ENCODE measurements around the gene ARAP1.

Gene ARAP1

DNA sequence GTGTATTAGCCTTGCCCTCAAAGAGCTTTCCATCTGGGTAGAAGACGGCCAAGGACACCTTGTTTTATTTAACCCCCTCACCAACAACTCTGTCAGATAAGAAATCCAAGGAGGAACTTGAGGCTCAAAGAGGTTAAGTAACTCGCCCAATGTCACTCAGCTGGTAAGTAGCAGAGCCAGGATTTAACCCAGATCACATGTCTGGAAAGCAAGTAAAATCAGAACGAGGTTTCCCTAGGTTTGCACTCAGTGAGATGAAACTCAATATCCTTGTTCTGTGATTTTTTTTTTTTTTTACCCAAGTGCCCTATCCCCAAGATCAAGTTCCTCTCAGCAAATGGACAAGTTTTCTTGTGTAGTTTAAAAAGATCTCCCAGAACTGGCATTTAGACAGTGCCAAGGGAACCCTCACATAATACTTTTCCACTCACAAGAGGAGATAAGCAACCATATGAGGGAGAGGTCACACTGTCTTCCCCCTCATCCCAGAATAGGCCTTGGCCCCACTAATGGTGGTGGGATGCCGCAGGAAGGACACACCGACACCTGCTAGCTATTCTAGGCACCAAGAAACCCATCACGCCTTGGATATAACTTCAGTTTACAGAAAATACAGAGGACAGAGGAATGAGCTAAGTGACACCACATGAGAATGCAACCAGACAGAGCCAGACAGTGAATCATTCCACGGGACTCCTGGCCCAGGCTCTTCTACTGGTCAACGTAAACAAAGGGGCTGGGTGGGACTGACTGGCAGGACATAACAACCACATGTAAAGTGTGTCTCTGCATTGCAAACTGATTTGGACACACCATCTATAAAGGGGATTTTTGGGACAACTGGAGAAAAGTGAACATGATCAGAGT lies 8.6 kb upstream of the ARAP1 start:
- DNase-seq: no peak

DNA sequence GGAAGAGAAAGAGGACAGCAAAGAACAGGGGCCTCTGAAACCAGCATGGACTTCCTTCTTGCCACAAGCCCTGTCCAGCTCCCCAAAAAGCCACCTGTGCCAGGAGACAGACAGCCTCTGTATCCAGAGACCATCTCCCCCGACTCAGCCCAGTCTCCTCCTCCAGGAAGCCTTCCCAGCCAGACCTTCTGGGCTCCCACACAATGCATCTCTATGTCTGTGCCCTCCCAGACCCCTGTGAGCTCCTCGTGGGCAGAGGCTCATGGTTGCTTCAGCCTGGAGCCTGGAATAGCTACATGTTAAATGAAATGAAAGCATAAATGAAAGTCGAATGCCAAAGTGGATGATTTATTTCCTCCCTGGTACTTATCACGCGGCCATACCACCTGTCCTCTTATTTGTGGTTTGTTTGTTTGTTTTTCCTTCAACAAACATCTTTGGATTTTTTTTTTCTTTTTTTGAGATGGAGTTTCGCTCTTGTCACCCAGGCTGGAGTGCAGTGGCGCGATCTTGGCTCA lies 7.3 kb upstream of the ARAP1 start:
- no peak for DNase-seq

DNA sequence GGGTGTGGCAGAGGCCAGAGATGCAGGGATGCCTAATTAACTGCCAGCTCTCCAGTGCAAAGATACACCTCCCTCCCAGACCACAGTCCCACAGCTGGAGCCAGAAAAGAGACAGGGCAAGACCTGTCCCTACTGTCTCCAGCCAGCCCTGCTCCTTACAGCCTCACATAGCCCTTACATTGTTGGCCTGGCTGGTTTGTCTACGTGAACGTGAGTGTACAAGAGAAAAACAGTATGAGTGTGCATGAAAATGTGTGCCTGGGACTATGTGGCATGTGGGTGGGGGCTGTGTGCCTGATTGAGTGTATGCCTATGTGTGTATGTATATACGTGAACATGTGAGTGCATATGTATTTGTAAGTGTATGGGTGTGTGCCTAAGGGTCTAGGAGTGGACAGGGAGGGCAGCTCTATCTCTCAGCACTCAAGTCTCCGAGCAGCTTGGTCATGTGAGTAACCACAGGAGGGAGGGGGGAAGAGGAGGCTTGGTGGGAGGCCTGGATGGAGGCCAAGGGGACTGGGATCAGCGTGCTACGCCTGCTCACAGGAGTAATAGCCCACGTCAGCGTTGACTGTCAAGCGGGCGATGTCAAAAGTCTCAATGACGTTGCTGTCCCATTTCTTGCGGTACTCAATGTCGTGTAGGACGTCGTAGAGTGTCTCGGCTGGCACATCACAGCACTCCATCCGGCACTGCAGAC lies 6.6 kb upstream of the ARAP1 start:
- peak; percentile 57 for DNase-seq

DNA sequence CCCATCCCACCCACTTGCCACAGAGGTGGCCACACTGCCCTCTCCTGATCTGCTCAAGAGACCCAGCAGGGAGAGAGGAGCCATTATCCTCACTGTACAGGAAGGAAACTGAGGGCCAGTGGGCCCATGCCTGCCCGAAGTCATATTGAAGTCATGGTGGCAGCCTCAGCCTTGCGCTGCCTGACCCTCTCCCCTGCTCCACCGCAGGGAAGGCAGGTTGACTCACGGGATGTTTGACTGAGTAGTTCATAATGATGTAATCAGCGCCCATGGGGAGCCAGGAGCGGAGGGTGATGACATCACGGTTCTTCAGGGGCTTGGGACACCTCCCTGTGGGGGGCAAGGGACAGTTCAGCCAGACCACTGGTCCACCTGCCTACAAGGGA lies 6.1 kb upstream of the ARAP1 start:
- DNase-seq: no peak

DNA sequence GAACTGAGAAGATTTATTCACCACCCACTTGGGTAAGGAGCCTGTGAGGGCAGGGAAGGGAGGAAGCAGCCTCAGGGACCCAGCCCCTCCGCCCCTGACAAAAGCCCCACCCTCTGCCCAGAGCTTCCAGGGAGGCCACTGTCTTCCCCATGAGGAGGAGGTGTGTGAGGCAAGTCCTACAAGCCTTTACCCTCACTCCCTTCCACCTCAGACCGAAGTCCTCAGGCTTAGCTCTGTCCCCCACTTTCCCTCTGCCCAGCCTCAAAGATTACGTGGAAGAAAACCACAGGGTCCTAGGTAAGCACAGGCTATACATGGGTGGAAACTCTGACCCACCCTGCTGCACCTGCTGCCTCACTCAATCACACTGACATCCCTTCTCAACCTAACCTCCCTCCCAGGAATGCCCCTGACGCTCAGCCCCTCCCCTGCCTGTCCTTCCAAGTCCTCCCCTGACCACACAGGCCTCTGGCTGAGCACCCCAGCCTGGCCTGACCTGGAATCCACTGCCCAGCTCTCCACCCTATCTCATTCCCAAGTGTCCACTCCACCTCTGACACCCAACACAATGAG lies 3.6 kb upstream of the ARAP1 start:
- DNase-seq: no peak

DNA sequence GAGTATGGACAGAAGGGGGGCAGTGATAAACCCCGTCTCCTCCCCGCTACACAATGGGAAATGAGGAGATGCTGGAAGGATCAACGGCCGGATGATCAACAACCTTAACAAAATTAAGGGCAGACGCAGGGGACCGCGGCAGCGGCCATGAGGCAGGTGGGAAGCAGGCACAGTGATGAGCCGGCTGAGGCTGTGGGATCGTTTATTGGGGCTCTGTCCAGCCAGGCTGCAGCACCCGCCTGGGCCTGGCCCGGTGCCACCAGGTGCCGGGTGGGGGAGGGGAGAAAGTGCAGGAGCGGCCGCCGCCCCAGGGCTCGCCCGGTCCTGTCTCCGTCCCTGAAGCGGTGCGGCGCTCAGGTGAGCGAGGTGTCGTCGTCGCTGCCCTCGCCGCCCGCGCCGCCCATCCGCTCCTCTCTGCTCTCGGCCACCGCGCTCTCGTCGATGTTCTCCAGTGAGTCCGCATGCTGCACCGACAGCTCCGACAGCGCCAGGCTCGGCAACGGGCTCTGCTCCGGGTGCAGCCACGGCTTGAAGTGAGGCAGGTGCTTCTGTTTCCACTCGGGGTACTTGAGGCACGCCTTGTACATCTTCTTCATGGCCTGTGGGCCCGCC lies 2.4 kb upstream of the ARAP1 start:
- DNase-seq: no peak

DNA sequence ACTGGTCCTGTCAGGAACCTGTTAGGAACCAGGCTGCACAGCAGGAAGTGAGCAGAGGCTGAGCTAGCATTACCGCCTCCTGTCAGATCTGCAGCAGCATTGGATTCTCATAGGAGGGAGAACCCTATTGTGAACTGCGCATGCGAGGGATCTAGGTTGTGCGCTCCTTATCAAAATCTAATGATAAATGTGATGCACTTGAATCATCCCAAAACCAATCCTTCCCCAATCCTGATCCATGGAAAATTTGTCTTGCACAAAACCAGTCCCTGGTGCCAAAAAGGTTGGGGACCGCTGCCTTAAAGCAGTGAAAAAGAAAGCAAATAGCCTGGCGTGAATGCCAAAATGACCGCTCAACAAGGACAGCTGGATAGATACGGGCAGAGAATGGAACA lies 1.9 kb upstream of the ARAP1 start:
- DNase-seq: no peak

DNA sequence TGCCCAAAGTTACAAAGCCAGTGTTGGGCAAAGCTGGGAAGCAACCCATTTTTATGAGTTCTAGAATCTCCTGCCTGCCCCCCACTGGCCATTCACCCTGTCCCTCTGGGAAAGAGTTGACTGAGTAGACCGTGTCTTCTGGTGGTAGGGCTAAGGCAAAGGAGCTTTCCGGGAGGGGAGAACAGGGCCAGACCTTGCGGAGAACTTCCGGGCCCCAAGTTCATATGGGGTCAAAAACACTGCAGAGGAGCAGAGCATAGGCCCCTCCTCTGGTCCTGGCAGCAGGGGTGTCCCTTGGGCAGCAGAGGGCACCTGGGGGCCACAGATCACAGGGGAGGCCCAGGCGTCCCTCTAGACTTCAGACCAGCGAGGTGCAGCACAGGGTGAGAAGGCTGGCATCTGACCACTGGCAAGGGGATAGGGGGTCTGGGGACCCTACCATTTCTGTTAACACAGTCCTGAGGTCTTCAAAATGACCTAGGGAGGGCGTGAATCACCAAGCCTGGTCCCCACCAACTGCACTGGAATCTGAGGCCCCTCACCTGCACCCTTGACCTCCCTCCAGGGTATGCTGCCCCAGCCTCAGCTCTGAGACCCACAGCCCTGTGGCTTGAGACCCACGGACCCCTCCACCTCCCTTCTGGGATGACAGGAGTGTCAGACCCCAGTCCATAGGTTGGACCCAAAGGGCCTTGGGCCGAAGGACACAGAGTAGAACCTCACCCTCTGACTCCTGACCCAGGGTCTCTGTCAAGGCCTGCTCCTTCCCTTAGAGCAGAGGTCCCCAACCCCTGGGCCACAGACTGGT lies 1.3 kb upstream of the ARAP1 start:
- no peak for DNase-seq

DNA sequence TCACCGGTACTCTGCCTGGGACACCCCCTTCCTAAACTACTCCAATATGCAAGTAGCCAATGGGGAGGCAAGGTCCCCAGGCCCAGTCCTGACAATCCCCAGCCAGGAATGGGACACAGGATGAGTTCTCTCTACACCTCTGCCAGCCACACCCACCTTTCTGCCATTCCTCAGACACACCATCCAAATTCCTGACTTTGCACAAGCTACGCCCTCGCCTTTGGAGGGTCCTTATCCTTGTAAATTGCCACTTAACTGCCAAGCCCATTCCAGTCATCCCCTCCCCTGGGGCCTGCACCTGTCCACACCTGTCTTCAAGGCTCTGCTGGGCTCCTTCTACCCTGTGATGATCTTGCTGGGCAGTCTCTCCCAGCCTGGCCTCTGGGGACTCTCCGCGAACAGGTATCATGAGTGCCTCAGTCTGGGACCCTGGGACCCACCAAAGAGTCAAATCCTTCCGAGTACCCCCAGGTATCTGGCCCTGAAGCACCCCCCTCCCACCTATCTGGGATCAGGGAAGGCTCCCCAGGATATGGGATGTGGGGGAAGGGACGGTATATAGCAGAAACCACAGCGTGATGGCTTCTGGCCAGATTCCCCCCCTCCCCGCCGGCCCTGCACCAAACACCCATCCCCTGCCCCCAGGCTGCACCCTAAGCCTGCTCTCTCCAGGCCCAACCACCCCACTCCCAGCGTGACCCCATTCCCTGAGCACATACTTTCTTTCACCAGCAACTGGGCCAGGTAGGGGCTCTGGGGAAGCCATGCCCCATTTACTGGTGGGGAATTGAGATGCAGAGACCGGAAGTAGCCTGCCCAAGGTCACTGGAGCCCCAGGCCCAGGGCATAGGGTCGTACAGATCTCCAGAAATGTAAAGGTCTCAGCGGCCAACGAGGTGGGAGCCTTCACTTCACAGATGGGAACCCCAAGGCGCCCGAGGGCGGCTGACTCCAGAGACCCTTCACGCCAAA lies 806 bp downstream of the ARAP1 start:
- DNase-seq: no peak

DNA sequence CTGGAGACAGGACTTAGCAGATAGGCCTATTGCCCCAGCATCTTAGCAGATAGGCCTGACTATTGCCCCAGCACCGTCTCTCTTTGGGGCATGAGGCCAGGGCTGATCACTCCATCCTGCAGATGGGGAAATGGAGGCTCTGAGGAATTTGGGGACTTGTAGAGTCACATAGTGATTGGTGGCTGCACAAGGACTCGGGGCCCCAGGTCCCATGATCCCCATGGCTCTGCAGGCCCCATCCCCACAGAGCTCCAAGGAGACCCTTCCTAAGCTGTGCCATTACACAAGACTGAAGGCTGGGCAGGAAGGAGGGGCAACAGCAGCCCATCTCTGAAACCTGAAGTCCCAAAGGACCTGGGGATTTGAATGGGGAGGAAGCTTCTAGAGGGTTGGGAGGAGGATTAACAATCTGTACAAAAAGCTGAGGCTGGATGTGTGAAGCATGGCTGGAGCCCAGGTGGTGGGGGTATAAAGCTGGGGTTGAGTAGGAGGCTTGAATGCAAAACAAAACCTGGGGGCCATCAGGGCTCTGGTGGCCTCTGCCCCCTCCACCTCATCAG lies 1.6 kb downstream of the ARAP1 start:
- no peak for DNase-seq

DNA sequence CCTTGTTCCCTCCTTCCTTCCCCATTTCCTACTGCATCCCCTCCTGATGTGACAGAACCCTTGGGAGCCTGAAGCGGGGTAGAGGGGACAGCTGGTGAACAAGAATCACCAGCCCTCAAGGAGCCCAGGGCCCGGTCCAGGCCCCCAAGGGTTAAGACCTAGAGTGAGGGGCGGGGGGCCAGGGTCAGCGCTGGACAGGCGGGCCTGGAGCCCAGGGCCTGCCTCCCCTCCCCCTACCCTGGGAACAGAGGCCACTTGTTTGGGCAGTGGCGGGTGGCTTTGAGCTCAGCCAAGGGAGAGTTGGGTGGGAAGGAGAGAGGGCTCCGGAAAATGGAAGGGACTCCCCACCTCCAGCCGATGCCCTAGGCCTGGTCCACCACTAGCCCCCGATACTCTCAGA lies 2.1 kb downstream of the ARAP1 start:
- peak; percentile 50 for DNase-seq

DNA sequence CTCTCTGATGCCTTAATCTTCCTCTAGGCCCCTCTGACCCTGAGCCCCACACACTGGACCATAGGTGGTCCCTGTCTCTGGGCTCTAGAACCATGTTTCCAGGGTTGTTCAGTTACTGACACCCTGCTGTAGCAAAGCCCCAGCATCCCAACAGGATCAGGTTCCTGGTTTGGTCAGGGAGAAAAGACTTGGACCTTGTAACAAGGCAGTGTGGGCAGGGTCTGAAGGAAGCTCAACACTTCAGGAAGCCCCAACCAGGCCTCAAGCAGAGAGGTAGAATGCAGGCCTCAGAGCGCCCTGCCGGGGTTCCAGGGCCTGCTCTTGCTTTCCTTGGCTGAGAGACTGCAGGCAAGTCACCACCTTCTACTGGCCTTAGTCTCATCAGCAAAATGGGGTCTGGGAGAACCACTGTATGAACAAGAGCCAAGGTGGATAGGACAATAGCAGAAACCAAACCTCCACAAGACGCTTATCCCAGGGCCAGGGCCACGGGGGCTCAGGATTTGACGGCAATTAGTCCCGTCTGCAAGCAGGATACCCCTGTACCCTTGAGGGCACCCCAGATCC lies 4.8 kb downstream of the ARAP1 start:
- DNase-seq: no peak

DNA sequence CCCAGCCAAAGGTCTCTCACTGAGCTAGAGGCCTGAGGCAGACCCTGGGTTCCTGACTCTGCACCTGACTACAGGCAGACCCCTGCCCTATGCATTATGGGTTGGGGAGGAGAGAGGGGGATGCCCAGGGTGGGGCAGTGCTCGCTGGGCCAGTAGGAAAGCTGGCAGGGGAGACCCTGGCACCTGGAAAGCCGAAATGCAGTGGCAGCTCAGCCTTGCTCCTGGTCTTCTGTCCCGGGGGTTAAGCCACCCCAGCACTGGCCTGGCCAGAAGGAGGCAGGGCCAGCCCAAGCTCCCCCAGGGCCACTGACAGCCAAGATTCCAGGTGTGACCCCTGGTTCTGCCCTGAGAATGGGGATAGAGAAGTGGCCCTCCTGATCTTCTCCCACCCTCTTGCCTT lies 5.4 kb downstream of the ARAP1 start:
- DNase-seq: no peak

DNA sequence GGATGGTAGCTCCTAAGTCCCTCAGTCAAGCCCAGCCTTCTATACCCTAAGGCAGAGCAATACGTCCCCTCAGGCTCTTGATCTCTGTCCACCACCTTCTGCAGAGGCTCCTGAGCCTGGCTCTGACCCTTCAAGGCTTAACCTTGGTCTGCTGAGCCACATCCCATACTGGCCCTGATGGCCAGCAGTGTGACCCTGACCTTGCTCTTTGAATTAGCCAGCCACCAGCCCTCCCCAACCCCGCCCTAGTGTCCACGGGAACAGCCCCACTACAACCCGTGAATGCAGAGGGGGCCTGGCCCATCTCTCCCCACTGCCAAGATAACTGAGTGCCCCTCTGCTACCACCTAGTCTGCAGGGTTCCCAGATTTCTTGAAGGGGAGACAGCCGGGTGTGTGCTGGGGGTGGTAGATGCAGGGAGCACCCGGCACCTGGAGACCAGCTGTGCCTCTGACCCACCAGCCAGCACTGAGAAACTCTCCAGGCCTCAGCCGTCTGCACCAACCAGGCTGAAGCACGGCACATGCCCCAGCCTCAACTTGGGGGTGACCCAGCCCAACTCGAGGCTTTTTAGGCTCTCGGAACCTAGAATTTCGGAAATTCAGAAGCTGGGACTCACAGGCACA lies 6.2 kb downstream of the ARAP1 start:
- DNase-seq: no peak

DNA sequence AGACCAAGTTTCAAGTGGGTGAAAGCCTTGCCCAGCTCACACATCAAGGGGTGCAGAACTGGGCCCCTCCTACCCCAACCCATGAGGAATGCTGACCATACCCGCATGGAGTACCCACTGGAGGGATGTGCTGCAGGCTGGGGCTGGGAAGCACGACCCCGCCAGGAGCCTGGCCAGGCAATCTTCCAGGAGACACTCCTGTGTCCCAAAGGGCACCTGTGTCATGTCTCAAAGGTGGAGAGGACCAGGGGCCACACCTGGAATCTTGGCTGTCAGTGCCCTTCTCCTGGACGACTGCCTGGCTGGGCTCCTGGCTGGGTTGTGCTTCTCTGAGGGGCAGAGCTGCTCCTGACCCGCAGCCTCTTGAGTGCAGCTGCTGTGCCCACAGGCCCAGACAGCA lies 6.7 kb downstream of the ARAP1 start:
- no peak for DNase-seq

DNA sequence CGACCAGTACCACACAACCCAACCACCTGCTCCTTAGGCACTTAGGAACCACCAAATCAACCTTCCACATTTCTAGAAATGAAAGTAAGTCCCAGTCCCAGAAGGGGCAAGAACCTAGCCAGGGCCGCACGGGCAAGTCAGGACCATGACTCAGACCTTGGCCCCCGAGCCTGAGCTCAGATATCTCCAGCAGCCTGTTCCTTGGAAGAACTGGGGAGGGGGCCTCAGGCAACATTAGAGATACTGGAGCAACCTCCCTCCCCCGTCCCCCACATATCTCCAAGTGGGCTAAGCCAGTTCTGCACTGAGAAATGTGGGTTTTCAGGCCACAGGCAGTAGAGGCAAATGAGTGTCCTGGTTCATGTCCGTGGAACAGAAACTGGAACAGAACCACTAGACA lies 7.7 kb downstream of the ARAP1 start:
- DNase-seq: no peak

DNA sequence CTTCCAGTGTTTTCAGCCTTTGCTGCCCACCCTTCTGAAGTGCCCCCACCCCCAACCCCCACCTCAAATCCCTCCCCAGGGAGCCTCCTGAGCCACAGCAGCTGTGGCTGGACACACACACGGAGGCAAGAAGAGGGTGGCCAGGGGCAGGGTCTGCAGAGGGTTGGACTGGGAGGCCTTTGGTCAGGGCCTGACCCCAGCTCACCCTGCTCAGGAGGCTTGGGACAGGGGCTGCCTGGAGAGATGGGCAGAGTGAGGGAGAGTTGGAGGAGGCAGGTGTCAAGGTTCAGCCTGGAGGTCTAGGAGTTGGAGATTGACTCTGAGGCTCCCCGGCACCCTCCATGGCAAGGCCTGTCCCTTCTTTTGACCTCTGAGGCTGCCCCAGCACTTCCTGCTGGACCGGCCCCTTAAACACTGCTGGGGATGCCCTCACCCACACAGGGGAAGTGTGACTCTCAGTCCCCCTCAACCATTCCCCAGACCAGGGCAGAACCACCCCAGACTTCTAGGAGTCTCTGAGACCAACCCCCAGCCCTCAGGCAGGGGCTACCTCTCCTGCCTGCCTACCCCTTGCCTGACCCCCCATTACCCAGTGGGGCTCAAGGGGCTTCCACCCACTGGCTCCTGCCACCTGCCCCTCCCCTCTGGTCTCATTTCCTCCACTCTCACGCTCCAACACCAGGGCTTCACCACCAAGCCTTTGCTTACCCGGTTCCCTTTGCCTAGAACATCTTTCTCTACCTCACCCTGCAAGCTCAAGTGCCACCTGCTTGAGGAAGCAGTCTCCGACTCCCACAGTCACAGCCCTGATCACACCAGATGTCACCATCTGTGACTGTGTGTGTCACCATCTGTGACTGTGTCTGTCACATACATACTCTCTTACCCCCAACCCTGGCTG lies 8.6 kb downstream of the ARAP1 start:
- DNase-seq: peak; percentile 50

DNA sequence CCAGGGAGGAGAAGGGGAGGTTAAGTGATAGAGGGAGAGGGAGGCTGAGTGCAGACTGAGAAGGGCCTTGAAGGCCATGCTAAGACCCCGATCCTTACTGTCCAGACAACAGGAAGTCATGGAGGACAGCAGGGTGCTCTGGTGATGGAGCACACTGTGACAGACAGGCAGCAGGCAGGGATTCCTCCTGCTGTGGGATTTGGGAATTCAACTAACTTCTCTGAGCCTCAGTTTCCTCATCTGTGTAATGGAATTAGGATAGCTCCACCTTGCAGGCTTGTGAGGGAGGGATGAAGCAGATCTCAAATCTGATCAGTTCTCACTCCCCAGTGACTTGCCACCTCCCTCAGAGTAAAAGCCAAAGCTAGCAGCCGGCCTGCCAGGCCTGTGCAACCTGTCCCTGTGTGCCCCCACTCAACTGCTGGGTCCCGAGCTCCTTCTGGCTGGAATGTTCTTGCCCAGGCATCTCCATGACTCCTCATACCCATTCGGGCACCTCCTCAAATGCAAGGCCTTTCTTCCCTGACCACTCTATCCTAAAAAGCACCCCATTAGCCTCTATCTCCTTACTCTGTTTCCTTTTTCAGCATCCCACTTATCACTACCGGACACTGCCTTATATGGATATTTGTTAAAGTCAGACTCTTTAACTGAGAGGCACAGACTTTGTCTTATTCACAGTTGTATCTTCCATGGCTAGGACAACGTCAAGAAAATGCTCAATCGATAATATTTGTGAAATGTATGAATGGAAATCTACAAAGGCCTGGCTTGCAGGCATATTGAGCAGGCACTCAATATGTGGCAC lies 9.5 kb downstream of the ARAP1 start:
- no peak for DNase-seq
